Endothelial cell (in vitro differentiated cells): ENCODE results near the gene PLCXD3. TPM values are rescaled to one million over a fixed set of nuclear protein-coding genes. Genes with fewer than 3 reads are reported as not detected.

Experiments
- DNase-seq: peaks from one replicate; pipeline ENCODE4 v3.0.0; 2021; ENCODE audit warnings: low spot score
- H3K27ac Mint-ChIP-seq: one replicate; pipeline ENCODE4 v1.8.0; 2021; ENCODE audit warnings: mixed read lengths, inconsistent platforms; ENCODE audit not compliant: unreplicated experiment
- H3K27me3 Mint-ChIP-seq: one replicate; pipeline ENCODE4 v1.8.0; 2021; ENCODE audit warnings: mild to moderate bottlenecking, moderate library complexity, mixed read lengths, inconsistent platforms; ENCODE audit not compliant: unreplicated experiment
- H3K36me3 Mint-ChIP-seq: one replicate; pipeline ENCODE4 v1.8.0; 2021; ENCODE audit warnings: mild to moderate bottlenecking, low read depth, mixed read lengths, inconsistent platforms; ENCODE audit not compliant: unreplicated experiment
- H3K4me1 Mint-ChIP-seq: one replicate; pipeline ENCODE4 v1.8.0; 2021; ENCODE audit warnings: mild to moderate bottlenecking, mixed read lengths, inconsistent platforms; ENCODE audit not compliant: unreplicated experiment
- H3K4me3 Mint-ChIP-seq: one replicate; pipeline ENCODE4 v1.8.0; 2021; ENCODE audit warnings: mild to moderate bottlenecking, mixed read lengths, inconsistent platforms; ENCODE audit not compliant: unreplicated experiment
- H3K9me3 Mint-ChIP-seq: one replicate; pipeline ENCODE4 v1.8.0; 2021; ENCODE audit warnings: mixed read lengths, inconsistent platforms; ENCODE audit not compliant: unreplicated experiment
- total RNA-seq: library from RNA; stranded (reverse); fragmentation: NEBNext Ultra II Directional; extraction: Animal tissue kit (Norgen Biotek cat#: 25700); gene quantifications from one replicate; pipeline ENCODE4 v1.2.1, GENCODE V29; 2021; ENCODE audit not compliant: unreplicated experiment
- TF ChIP-seq, protein P1 (sequence below): fragments of 200-600 bp; sonication (generic); IDR thresholded peaks from one replicate; pipeline ENCODE4 v1.5.0; 2021; ENCODE audit warnings: antibody characterized with exemption; ENCODE audit not compliant: unreplicated experiment

PLCXD3 gene
- total RNA-seq, 1 donor from 2014 or later, result 0.26 TPM

DNA sequence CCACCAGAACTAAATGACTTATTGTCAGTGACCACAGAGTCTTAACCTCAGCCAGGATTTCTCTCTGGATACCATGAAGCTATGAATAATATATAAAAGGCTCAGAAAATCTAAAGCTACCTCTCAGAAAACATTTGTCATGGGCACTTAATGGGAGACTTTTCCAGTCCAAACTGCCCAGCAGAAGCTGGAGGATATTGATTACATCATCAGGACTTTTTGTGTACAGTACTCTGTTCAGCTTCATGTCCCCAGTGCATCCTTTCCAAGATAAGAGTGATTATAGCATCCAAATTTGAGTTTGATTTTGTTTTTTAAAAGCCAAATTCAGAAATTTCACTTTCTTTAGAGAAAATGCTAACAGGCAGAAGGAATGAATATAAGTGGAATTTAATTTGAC lies 173.2 kb downstream of the PLCXD3 start:
- TF ChIP-seq, protein P1, sequence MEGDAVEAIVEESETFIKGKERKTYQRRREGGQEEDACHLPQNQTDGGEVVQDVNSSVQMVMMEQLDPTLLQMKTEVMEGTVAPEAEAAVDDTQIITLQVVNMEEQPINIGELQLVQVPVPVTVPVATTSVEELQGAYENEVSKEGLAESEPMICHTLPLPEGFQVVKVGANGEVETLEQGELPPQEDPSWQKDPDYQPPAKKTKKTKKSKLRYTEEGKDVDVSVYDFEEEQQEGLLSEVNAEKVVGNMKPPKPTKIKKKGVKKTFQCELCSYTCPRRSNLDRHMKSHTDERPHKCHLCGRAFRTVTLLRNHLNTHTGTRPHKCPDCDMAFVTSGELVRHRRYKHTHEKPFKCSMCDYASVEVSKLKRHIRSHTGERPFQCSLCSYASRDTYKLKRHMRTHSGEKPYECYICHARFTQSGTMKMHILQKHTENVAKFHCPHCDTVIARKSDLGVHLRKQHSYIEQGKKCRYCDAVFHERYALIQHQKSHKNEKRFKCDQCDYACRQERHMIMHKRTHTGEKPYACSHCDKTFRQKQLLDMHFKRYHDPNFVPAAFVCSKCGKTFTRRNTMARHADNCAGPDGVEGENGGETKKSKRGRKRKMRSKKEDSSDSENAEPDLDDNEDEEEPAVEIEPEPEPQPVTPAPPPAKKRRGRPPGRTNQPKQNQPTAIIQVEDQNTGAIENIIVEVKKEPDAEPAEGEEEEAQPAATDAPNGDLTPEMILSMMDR, result no peak
- no peaks in the 10 kb centered on the region for H3K4me1 Mint-ChIP-seq
- H3K36me3 Mint-ChIP-seq, result no peaks in the 10 kb centered on the region
- no peak for DNase-seq
- no peak overlapping the region for H3K4me3 Mint-ChIP-seq
- H3K9me3 Mint-ChIP-seq, result no peaks in the 10 kb centered on the region
- peaks cover 1% of the 10 kb centered on the region for H3K27me3 Mint-ChIP-seq
- H3K27ac Mint-ChIP-seq, result no peak overlapping the region

DNA sequence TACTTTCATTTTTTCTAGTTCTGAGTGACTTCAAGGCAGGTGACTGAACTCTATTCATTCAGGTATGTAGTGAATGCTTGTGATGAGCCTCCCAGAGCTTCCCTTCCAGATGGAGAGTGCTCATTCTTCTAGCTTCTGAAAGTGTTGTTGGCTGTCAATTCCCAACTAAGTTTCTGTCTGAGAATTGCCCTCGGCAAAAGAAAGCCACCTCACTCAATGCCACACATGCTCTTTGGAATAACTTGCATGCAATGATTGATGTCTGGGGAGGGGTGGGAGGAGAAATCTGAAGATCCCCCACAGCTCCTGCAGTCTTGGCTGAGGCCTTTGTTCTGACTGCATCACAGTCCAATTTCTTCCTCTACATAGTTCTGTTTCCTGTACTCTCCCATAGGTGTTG lies 173.9 kb downstream of the PLCXD3 start:
- no peak for DNase-seq
- Mint-ChIP-seq H3K4me1 (no peaks in the 10 kb centered on the region), H3K27me3 (peaks cover 1% of the 10 kb centered on the region), H3K9me3 (no peaks in the 10 kb centered on the region), H3K4me3 (no peak overlapping the region), H3K27ac (no peak overlapping the region), H3K36me3 (no peaks in the 10 kb centered on the region)
- TF ChIP-seq, protein P1, result no peak

DNA sequence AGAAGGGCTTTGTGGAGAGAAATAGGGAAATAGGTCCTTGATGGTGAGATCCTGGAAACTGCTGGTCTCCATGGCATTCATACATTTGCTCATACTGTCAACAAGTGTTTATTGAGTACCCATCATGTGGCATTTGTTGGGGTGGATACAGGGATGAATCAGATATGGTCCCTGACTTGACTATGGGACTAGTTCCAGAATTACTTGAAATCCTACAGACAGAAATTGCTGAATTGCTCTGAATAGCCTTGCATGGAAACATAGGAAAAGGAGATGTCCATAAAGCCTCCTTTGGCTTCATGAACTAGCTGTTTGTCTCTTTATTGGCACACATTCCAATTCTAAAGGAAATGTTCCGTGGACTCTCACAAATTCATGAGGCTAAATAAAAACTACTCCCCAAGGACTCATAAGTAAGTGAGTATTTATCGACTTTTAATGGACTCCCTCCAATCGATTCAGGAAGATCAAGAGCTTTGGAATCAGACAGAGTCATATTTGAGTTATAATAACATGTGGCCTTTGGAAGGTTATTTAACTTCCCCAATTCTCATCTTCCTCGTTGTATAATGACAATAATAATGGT lies 174.7 kb downstream of the PLCXD3 start:
- DNase-seq, result no peak
- H3K4me1 Mint-ChIP-seq, result no peaks in the 10 kb centered on the region

DNA sequence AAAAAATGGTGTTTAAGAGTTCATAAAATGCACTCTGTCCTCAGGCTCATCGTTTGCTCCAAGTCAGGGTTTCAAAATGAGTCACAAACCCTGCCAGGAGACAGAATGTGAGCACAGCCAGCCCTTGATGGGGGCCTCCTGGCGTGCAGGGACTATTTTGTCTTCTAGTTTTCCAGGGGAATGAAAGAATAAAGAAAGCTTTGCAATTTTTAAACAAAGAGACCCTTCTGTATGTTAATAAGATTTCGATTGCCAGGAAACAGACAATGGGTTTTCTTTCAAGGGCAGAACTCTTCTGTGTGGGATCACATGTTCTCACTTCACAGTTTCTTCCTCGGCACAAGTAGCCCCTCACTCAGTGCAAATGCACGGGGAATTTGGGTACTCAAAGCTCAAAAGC lies 175.6 kb downstream of the PLCXD3 start:
- Mint-ChIP-seq H3K9me3 (no peaks in the 10 kb centered on the region), H3K36me3 (no peaks in the 10 kb centered on the region), H3K4me3 (no peak overlapping the region), H3K4me1 (no peaks in the 10 kb centered on the region), H3K27me3 (peaks cover 1% of the 10 kb centered on the region), H3K27ac (no peak overlapping the region)
- DNase-seq, result no peak
- TF ChIP-seq, protein P1, result no peak

More for the DNA sequence above, 174.7 kb downstream of the PLCXD3 start:
- H3K27ac Mint-ChIP-seq, result no peak overlapping the region
- TF ChIP-seq, protein P1, result no peak
- H3K4me3 Mint-ChIP-seq, result no peak overlapping the region
- no peaks in the 10 kb centered on the region for H3K36me3 Mint-ChIP-seq
- peaks cover 1% of the 10 kb centered on the region for H3K27me3 Mint-ChIP-seq
- H3K9me3 Mint-ChIP-seq, result no peaks in the 10 kb centered on the region

DNA sequence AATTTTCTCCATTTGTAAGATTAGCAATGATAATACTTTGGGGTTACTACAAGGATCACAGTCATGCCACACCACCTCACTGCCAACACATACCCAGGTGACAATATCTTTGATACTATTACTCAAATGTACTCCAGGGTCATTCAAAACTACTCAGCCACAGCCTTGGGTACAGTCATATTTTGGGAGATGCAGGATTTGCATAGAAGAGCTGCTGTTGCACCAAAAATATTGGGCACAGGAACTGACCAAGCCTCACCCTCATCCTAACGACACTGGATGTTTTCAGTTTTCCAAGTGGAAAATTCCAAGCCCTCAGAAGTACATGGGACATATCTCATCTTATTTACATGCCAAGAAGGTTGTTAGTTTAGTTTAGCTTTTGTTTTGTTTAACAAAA lies 176.2 kb downstream of the PLCXD3 start:
- Mint-ChIP-seq H3K9me3 (no peaks in the 10 kb centered on the region), H3K27me3 (peaks cover 1% of the 10 kb centered on the region), H3K36me3 (no peaks in the 10 kb centered on the region), H3K4me1 (no peaks in the 10 kb centered on the region), H3K4me3 (no peak overlapping the region), H3K27ac (no peak overlapping the region)
- DNase-seq, result no peak
- TF ChIP-seq, protein P1, result no peak
